Femur (tissue), 1 donor: ENCODE measurements around the gene MAN2B2.
"Not testable (repeated sequence)": the region's sequence is repeated elsewhere in the genome, so short reads cannot be mapped to it uniquely, and the experiment has no call there.

Source experiments
- DNase-seq: peaks from one replicate; pipeline ENCODE4 v3.0.0-alpha.2; 2017

MAN2B2 gene

DNA sequence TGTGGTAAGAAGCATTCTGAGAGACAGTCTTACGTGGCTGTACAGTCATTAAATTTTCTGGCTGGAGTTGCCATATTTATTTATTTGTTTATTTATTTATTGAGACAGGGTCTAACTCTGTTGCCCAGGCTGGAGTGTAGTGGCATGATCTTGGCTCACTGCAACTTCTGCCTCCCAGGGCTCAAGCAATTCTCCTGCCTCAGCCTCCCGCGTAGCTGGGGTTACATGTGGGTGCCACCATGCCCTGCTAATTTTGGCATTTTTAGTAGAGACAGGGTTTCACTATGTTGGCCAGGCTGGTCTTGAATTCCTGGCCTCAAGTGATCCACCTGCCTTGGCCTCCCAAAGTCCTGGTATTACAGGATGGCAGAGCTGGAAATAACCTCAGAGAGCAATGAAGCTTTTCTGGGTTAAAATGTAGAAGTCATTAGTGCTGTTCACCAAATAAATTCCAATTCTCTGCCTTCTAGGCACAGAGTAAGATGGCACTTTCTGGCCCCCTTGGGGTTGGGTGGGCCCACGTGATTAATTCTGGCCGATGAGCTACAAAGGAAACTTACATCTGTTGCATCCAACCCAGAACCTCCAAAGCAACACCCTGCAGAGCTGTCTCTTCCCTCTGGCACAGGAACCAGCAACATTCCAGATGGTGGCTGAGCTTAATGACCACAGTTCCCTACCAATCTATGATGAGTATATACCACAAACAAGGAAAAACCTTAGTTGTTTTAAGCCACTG, 70.0 kb downstream of the MAN2B2 start:
- no peak for DNase-seq

DNA sequence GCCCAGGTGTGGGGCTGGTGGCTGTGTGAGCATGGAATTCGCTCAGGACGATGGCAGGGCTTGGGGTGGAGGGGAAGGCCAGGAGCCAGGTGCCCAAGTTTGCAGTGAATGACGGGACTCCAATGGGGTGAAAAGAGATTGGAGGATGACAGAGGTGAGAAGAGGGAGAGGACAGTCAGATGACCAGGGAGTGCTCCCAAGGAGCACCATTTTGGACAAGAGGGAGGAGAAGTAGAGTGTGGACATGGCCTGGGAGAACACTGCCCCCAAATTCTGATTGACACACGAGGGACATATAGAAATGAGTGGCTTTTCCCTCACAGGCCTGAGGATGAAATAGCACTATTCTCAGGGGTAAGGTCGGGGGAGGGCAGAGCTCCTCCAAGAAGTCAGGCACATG, 72.2 kb downstream of the MAN2B2 start:
- no peak for DNase-seq

DNA sequence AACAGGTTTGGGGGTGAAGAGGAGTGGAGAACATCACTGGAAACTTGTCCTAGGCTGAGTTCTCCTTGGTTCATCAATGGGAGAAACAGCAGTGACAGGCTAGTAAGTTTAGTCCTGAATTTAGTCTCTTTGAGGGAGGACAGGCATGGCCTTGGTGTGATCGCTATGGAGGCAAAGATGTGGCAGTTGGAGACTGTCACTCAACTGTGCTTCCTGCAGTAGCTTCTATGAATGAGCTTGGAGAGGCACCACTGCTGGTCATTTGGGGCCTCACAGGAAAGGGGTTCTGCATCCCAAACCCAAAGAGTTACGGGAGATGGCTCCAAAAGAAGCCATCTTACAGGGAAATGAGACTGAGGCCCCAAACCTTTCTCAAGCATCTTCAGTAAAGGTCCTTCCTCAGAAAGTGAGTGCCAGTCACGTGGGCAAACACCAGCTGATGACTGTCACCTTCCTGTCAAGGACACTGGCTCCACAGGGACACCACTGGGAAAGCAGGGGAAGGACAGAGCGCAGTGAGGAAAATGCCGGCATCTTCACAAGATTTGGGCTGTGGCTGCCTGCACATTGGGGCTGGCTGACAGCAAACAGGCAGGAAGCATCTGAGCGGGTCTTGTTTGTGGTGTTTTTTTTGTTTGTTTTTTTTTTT, 72.7 kb downstream of the MAN2B2 start:
- no peak for DNase-seq

DNA sequence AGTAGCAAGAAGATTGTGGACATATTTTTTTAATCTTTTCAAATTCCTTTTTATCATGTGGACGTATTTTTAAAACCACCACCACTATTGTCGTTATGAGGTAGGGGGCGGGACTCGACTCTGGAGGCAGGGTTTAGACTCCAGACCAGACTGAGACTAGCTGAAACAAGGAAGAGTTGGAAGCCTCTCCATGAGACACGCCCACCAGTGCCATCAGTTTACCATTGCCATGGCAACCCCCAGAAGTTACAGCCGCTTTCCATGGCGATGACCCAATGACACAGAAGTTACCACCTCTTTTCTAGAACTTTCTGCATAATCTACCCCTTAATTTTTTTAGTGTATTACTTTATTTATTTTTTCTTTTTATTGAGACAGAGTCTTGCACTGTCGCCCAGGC, 74.2 kb downstream of the MAN2B2 start:
- no peak for DNase-seq

DNA sequence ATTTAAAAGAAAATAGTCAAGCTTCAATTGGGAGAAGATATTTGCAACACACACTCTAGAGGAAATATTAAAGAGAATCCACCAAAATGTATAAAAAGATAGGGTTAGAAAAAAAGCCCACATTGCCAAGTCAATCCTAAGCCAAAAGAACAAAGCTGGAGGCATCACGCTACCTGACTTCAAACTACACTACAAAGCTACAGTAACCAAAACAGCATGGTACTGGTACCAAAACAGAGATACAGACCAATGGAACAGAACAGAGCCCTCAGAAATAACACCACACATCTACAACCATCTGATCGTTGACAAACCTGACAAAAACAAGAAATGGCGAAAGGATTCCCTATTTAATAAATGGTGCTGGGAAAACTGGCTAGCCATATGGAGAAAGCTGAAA, 79.2 kb downstream of the MAN2B2 start:
- not testable (repeated sequence) for DNase-seq

DNA sequence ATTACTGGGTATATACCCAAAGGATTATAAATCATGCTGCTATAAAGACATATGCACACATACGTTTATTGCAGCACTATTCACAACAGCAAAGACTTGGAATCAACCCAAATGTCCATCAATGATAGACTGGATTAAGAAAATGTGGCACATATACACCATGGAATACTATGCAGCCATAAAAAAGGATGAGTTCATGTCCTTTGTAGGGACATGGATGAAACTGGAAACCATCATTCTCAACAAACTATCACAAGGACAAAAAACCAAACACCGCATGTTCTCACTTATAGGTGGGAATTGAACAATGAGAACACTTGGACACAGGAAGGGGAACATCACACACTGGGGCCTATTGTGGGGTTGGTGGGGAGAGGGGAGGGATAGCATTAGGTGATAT, 80.3 kb downstream of the MAN2B2 start:
- DNase-seq = not testable (repeated sequence)

DNA sequence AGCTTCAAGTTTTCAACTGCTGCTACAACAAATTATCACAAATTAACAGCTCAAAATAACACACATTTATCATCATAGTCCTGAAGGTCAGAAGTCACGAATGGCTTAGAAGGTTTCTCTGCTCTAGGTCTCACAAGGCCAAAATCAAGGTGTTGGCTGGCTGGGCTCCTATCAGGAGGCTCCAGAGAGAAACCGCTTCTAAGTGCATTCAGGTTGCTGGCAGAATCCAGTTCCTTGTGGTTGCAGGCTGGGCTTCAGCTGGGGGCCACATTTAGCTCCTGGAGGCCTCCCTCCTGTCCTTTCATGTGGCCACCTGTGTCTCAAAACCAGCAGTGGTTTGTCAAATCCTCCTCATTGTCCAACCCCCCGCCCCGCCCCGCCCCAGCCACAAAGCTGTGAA, 80.9 kb downstream of the MAN2B2 start:
- DNase-seq = no peak

DNA sequence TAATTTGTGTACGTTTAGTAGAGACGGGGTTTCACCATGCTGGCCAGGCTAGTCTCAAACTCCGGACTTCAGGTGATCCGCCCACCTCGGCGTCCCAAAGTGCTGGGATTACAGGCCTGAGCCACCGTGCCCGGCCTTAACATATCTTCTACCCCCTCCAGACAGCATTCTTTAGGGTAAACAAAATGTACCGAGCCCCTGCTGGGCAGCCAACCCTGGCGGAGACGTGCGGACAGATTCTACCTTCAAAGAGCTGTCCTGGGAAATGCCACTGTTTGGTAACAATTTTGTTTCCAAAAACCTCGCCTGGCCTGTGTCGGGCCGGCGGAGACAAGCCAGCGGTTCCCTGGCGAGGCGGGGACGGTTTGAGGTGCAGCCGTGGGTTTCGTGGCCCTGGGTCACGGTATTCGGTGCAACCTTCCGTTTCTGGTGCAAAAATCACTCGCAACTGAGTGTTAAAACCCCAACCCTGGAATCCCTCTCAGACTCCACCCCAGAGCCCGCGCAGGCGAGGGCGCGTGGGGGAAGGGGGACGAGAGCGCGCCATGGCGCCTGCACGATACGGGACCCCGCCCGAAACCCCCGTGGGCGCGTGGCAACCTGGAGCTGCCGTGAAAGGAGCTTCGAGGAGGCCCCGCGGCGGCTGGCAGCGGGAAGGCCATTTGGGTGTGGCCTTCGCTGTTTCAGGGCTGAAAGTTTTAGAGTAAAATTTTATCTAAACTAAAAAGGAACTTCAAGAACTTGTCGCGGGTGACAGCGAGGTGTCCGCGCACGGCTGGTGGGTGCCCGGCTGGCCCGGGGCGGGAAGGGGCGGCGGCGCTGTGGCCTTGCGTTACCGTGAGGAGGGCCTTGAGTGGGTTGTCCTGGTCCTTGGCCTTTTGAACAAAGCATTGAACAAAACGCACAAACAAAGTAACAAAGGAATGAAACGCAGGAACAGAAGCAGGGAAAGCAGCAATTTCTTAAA, 82.5 kb downstream of the MAN2B2 start:
- DNase-seq = no peak

DNA sequence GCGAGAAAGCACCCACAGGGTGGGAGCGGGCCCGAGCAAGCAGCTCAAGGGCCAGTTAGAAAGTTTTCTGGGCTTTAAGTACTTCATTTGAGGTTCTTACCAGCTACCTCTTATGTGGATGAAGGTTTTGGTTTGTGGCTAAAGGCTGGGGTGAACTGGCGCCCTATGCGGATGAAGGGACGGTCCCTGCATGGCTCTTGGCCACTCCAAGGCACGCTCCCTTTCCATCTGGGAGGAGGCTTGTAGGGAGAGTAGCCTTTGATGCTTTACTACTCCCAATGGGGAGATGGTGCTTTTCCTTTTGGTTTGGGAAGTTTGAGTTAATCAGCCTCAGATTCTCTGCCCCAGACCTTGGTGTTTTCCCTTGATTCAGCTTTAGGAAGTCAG, 83.2 kb downstream of the MAN2B2 start:
- DNase-seq = no peak

DNA sequence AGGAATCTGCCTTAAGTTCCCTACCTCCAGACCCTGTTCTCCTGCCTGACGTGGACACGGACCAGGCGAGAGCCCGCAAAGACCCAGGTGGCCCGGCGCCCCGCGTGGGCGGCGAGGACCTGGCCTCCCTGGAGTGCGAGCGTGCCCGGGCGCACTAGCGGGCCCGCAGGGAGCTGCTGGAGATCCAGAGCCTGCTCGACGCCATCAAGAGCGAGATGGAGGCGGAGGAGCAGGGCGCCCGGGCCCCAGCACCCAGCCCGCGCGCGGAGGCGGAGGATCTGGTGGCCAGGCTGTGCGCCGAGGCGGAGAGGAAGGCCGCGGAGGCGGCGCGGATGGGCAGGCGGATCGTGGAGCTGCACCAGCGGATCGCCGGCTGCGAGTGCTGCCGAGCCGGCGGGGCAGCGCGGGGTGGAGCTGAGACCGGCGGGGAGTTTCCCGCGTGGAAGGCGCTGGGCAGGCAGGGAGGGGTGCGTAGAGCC, 83.6 kb downstream of the MAN2B2 start:
- DNase-seq = no peak

DNA sequence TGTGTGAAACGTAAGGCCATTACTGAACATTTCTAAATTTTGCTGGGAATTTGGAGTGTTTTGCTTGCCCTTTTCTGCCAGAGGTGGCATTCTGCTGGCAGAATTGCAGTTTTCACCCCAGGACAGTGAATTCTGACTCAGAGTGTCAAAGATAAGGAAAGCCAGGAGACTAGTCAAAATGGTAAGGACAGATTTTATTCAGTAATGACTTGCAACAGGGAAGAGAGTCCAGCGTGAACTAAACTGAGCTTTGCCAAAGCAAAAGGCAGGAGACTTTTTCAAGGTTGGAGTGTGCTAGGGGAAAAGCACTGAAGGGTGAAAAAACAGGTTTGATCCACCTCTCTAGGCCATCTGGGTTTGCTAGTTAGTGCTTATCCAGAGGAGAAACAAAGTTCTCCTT, 84.9 kb downstream of the MAN2B2 start:
- no peak for DNase-seq

DNA sequence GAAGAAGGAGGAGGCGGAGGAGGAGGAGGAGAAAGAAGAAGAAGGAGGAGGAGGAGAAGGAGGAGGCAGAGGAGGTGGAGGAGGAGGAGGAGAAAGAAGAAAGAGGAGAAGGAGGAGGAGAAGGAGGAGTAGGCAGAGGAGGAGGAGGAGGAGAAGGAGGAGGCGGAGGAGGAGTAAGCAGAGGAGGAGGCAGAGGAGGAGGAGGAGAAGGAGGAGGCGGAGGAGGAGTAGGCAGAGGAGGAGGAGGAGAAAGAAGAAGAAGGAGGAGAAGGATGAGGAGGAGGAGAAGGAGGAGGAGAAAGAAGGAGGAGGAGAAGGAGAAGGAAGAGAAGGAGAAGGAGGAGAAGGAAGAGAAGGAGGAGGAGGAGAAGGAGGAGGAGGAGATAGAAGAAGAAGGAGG, 85.4 kb downstream of the MAN2B2 start:
- no peak for DNase-seq

DNA sequence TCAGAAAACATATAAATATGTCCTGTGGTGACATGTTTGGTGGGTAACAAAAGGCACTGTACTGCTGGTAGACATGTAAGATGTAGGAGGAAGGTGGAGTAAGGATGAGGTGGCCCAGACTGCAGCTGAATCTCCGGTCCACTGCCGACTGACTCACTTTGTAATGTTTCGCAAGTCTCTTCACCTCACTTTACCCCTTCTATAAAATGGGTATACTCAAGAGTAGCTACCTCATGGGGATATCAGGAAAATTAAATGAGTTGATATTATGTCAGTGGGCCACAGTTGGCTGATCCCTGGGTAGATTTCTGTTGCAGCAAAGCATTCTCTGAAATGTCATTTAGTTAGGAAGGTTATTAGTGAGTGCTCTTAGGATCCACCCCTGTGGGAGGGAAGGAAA, 87.6 kb downstream of the MAN2B2 start:
- no peak for DNase-seq

DNA sequence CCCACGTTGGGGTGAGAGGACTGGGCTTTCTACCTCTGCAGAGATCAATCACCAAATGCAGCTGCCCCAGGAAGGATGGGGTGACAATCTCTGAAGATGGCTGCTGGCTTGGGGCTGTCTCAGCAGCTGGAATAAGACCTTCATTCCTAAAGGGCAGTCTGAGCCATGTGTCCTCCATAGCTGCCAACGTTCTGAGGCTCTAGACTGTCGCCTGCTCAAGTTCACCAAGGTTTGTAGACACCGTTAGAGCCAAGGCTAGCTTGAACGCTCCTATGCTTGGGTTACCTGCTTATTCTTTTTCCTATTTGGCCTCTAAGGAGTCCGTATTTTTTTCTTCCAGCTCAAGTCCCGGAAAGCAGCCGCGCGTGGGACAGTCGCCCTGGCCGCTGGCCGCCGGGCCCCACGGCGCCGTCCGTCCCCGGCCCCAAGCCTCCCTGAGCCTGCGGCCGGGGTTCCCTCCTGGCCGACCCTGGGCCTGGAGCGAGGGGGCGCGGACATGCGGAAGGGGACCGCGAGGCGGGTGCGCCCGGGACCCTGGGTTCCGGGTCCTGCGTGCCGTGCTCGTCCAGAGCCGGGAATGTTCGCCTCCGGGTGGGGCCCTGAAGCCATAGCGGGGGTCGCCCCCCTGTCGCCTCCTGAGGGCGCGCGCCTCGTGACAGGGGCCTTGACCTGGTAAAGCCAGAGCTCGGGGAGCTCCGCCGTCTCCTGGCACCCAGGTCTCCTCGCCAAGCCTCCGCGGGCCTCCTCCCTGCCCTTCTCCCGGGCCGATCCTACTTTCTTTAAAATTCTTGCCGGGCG, 88.8 kb downstream of the MAN2B2 start:
- no peak for DNase-seq

DNA sequence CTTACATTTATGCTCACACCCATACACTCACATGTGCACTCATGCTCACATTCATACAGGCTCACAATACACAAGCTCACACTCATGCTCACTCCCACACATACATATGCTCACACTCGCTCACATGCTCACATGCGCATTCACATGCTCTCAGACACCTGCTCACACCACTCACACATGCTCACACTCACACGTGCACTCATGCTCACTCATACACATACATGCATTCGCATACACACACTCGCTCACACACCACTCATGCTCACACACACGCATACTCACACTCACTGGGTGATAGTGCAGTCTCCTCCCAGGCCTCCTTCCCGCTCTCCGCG, 90.3 kb downstream of the MAN2B2 start:
- no peak for DNase-seq

DNA sequence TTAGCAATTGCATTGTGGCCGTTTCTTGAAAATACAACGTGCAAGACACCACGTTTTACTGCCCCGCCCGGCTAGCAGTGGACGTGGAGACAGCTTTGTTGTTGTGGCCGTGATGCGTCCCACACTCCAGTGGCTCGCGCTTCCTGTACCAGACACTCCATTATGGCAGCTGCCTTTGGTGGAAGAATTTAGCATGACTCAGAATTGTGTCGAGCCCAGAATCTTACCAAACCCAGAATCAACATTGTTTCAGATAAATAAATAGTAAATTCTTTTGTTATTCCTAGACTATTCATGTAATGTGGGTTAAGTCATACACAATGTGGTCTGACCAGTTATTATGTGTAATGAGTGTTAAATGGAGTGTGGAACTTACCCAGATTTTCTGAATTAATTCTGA, 93.4 kb downstream of the MAN2B2 start:
- DNase-seq = no peak

DNA sequence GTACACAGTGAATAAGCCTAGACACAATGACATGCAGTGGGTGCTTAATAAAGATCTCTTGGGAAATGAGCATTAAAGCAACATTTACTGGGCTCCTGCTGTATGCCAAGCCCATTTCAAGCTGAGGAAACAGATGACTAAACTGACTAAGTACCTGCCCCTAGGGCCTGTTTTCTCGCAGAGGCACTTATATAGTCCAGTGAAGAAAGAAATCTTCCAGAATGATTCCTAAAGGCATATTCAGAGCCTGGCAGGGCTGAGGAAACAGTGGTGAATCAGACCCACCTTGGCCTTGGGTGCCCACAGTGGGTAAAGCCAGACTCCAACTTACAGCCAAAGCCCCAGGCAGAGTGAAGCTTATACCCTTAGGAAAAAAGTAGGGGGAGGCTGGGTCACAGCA, 96.7 kb downstream of the MAN2B2 start:
- no peak for DNase-seq

DNA sequence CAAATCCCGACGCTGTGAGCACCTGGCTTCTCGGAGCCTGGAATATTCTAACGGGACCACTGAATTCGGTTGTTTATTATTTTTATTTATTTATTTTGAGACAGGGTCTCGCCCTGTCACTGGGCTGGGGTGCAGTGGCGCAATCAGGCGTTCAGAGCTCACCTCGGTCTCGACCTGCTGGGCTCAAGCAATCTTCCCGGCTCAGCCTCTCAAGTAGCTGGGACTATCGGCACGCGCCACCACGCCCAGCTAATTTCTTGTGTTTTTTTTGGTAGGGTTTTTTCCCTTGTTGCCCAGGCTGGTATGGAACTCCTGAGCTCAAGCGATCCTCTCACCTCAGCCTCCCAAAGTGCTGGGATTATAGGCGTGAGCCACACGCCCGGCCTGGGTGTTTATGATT, 97.1 kb downstream of the MAN2B2 start:
- no peak for DNase-seq

DNA sequence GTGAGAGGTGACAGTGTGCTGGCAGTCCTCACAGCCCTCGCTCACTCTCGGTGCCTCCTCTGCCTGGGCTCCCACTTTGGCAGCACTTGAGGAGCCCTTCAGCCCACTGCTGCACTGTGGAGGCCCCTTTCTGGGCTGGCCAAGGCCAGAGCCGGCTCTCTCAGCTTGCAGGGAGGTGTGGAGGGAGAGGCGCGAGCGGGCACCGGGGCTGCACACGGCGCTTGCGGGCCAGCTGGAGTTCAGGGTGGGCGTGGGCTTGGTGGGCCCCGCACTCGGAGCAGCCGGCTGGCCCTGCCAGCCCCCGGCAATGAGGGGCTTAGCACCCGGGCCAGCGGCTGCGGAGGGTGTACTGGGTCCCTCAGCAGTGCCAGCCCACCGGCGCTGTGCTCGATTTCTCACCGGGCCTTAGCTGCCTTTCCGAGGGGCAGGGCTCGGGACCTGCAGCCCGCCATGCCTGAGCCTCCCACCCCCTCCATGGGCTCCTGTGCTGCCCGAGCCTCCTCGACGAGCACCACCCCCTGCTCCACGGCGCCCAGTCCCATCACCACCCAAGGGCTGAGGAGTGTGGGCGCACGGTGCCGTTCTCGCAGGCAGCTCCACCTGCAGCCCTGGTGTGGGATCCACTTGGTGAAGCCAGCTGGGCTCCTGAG, 97.7 kb downstream of the MAN2B2 start:
- DNase-seq = not testable (repeated sequence)
